ENCODE data around the gene NFASC. TPM values are rescaled to one million over a fixed set of nuclear protein-coding genes. Genes with fewer than 3 reads are reported as not detected.

NFASC gene
- total RNA-seq, 2 donors from 2014 or later: 27.7 to 45.9 TPM

DNA sequence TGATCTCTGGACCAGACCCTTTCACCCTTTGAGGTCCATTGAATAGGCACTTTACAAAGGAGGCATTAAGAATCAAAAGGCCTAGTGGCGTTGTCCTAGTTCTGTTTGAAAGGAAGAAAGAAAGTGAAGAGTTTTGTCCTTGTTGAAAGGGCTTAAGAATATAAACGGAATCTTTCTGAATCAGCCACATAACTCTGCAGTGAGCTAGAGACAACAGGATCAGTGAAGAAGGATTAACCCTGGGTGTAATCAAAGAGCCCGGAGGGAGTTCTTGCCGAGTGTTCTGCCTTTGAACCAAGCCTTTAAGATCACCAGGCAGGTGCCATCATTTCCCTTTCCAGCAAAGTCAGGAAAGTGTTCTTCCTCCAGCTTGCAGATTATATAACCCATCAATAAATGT, 117.5 kb downstream of the NFASC start:
- 60 to 74% methylated on average over 4 of the region's 4 CpGs for WGBS, 2 experiments (ENCODE audit: insufficient coverage in 1 of 2, insufficient read length in 1 of 2)
- Mint-ChIP-seq H3K36me3 (ENCODE audit: low read depth) (peaks cover 28% of the 10 kb centered on the region), H3K9me3 (no peaks in the 10 kb centered on the region), H3K27ac (no peak overlapping the region), H3K4me3 (no peak overlapping the region), H3K4me1 (peaks cover 50% of the 10 kb centered on the region), H3K27me3 (ENCODE audit: insufficient read depth) (peaks cover 15% of the 10 kb centered on the region)
- no peak for DNase-seq
- no peak overlapping the region for H3K27ac ChIP-seq (ENCODE audit: low read depth, low read length)
- H3K9ac ChIP-seq (ENCODE audit: extremely low read depth, low read length, poor library complexity, severe bottlenecking): no peak overlapping the region
- H3K9me3 ChIP-seq (ENCODE audit: control insufficient read depth, low read length): no peaks in the 10 kb centered on the region
- TF ChIP-seq, protein P1, sequence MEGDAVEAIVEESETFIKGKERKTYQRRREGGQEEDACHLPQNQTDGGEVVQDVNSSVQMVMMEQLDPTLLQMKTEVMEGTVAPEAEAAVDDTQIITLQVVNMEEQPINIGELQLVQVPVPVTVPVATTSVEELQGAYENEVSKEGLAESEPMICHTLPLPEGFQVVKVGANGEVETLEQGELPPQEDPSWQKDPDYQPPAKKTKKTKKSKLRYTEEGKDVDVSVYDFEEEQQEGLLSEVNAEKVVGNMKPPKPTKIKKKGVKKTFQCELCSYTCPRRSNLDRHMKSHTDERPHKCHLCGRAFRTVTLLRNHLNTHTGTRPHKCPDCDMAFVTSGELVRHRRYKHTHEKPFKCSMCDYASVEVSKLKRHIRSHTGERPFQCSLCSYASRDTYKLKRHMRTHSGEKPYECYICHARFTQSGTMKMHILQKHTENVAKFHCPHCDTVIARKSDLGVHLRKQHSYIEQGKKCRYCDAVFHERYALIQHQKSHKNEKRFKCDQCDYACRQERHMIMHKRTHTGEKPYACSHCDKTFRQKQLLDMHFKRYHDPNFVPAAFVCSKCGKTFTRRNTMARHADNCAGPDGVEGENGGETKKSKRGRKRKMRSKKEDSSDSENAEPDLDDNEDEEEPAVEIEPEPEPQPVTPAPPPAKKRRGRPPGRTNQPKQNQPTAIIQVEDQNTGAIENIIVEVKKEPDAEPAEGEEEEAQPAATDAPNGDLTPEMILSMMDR (conservative IDR thresholded peaks at IDR 0.05): no peak
- no peaks in the 10 kb centered on the region for H3K27me3 ChIP-seq (ENCODE audit: control insufficient read depth, insufficient read depth, low read length, poor library complexity, severe bottlenecking)
- peaks cover 27% of the 10 kb centered on the region for H3K4me1 ChIP-seq (ENCODE audit: control insufficient read depth, insufficient read depth, low read length)
- no peak overlapping the region for H3K4me3 ChIP-seq (ENCODE audit: low read length)
- H3K36me3 ChIP-seq (ENCODE audit: control insufficient read depth, insufficient read depth, low read length): peaks cover 48% of the 10 kb centered on the region

DNA sequence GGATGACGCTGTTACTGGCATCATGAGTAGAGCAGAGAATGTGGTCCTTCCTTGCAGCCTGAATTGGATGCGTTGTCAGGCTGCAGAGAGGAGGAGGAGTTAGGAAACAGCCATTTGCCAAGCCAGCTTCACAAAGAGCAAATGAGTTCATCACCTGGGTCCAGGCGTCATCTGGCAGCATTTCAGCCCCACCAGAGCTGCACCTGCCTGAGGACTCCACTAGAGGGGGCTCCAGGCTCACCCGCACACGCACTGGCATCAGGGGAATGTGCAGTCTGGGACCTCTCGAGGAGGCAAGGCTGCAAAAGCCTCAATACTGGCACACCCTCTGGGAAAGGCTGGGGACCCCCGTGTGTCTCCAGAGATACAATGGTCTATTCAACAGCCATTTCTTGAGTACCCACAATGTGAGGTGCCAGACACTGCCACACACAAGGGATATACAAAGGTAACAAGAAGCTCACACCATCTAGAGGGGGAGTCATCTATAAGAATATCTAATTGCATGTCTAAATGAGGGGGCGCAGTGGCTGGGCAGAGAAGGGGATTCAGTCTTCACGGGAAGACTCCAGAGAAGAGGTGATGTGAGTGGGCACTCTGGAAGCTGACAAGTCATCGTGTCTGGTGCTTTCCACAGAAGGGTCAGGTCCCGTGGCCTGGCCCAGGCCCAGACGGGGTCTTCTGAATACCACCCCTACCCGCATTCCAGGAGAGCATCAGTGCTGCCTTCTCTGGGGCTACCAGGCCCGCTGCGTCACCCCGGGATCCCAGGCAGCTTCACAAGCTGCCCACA, 118.8 kb downstream of the NFASC start:
- Histone ChIP-seq H3K36me3 (ENCODE audit: control insufficient read depth, insufficient read depth, low read length) (peaks cover 54% of the 10 kb centered on the region), H3K27ac (ENCODE audit: low read depth, low read length) (no peak overlapping the region), H3K9me3 (ENCODE audit: control insufficient read depth, low read length) (no peaks in the 10 kb centered on the region), H3K4me1 (ENCODE audit: control insufficient read depth, insufficient read depth, low read length) (peaks cover 27% of the 10 kb centered on the region), H3K4me3 (ENCODE audit: low read length) (no peak overlapping the region), H3K27me3 (ENCODE audit: control insufficient read depth, insufficient read depth, low read length, poor library complexity, severe bottlenecking) (no peaks in the 10 kb centered on the region), H3K9ac (ENCODE audit: extremely low read depth, low read length, poor library complexity, severe bottlenecking) (no peak overlapping the region)
- Mint-ChIP-seq H3K36me3 (ENCODE audit: low read depth) (peaks cover 30% of the 10 kb centered on the region), H3K9me3 (no peaks in the 10 kb centered on the region), H3K27ac (no peak overlapping the region), H3K4me3 (no peak overlapping the region), H3K27me3 (ENCODE audit: insufficient read depth) (peaks cover 24% of the 10 kb centered on the region), H3K4me1 (peaks cover 45% of the 10 kb centered on the region)
- DNase-seq: peak; percentile 96
- 50 to 58% methylated on average over 6 to 16 of the region's 16 CpGs for WGBS, 2 experiments (ENCODE audit: insufficient coverage in 1 of 2, insufficient read length in 1 of 2)
- TF ChIP-seq, protein P1 (conservative IDR thresholded peaks at IDR 0.05): peak; percentile 98

DNA sequence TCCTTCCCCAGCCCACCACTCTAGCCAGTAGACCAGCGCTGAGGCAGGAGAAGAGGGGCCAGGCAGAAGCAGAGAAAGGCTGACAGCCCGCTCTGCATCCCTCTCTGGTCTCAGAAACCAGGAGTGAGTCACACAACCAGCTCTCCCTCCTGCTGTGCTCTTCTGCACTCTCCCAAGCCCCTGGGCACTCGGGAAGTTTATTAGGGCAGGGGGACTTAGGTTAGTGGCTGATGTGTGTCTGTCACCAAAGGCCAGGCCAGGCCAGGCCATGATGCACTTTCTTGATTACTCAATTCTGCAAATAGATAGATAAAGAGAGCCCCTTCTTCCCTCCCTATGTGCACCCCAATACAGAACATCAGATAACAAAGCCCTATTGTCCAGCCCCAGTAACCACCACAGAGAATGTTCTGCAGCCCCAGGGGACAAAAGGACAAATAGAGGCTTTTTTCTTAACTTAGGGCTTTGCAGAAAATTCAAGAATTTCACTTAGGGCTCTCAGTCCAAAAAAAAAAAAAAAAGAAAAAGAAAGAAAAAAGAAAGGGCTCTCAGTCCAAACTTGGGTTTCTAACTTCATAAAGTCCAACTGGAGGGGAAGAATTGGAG, 119.5 kb downstream of the NFASC start:
- WGBS, 2 experiments (ENCODE audit: insufficient coverage in 1 of 2, insufficient read length in 1 of 2): 83 to 87% methylated on average over 1 to 3 of the region's 3 CpGs
- no peak overlapping the region for H3K4me3 ChIP-seq (ENCODE audit: low read length)
- H3K36me3 ChIP-seq (ENCODE audit: control insufficient read depth, insufficient read depth, low read length): peaks cover 54% of the 10 kb centered on the region
- no peak overlapping the region for H3K27ac ChIP-seq (ENCODE audit: low read depth, low read length)
- peaks cover 24% of the 10 kb centered on the region for H3K4me1 ChIP-seq (ENCODE audit: control insufficient read depth, insufficient read depth, low read length)
- Mint-ChIP-seq H3K36me3 (ENCODE audit: low read depth) (peaks cover 30% of the 10 kb centered on the region), H3K9me3 (no peaks in the 10 kb centered on the region), H3K4me1 (peaks cover 38% of the 10 kb centered on the region), H3K4me3 (no peak overlapping the region), H3K27me3 (ENCODE audit: insufficient read depth) (peaks cover 25% of the 10 kb centered on the region), H3K27ac (no peak overlapping the region)
- H3K9me3 ChIP-seq (ENCODE audit: control insufficient read depth, low read length): no peaks in the 10 kb centered on the region
- peak; percentile 78 for DNase-seq
- H3K27me3 ChIP-seq (ENCODE audit: control insufficient read depth, insufficient read depth, low read length, poor library complexity, severe bottlenecking): no peaks in the 10 kb centered on the region
- TF ChIP-seq, protein P1 (conservative IDR thresholded peaks at IDR 0.05): no peak
- H3K9ac ChIP-seq (ENCODE audit: extremely low read depth, low read length, poor library complexity, severe bottlenecking): no peak overlapping the region
